GM23338 (cell line): Measurements from ENCODE around the gene CEACAM7.

Experiments used
- POLR2AphosphoS5 ChIP-seq: IDR thresholded peaks from 2 replicates; pipeline ENCODE4 v1.6.1; 2016; ENCODE audit warnings: antibody characterized with exemption, low read depth
- TF ChIP-seq, protein P1 (sequence below), 2 experiments: fragments of 200-600 bp in 1 of 2; sonication (generic) in 1 of 2; conservative IDR thresholded peaks; 2 replicates each; pipeline versions ENCODE4 v1.5.1 to v1.6.1; 2016 to 2017; ENCODE audit warnings: antibody characterized with exemption in 2 of 2, low read depth in 2 of 2, mild to moderate bottlenecking in 2 of 2, moderate library complexity in 1 of 2

- TF ChIP-seq, protein P1, sequence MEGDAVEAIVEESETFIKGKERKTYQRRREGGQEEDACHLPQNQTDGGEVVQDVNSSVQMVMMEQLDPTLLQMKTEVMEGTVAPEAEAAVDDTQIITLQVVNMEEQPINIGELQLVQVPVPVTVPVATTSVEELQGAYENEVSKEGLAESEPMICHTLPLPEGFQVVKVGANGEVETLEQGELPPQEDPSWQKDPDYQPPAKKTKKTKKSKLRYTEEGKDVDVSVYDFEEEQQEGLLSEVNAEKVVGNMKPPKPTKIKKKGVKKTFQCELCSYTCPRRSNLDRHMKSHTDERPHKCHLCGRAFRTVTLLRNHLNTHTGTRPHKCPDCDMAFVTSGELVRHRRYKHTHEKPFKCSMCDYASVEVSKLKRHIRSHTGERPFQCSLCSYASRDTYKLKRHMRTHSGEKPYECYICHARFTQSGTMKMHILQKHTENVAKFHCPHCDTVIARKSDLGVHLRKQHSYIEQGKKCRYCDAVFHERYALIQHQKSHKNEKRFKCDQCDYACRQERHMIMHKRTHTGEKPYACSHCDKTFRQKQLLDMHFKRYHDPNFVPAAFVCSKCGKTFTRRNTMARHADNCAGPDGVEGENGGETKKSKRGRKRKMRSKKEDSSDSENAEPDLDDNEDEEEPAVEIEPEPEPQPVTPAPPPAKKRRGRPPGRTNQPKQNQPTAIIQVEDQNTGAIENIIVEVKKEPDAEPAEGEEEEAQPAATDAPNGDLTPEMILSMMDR (conservative IDR thresholded peaks at IDR 0.05; ENCODE audit: low read depth in 2 of 2): no peak
- TF ChIP-seq POLR2AphosphoS5: no peak
These were observed 20.4 kb upstream of the CEACAM7 start, which contains the start of gene CEACAM5 for GRCh38 chr19:41708481-41708880.
